ENCODE data around the gene SKI. TPM values are rescaled to one million over a fixed set of nuclear protein-coding genes. Genes with fewer than 3 reads are reported as not detected.
A peak's percentile ranks its signal among the peaks of the same experiment; 100 is the strongest.

Gene SKI
- total and polyA plus RNA-seq, 9 of the 15 experiments (the other 6 are each of a cell fraction or from before 2014, with no cell fraction given), result 0.10 to 60.5 (median 4.6) TPM

- TF ChIP-seq CBFA2T3 (IDR thresholded peaks at IDR 0.05), result 0 out of 2 replicates have a peak, but pooled peaks have one; percentile 31
- peak; percentile 41; the same call in 1 of the 2 replicates for TF ChIP-seq ZNF263 (CRISPR knock-in tag; IDR thresholded peaks at IDR 0.05; ENCODE audit: borderline replicate concordance)
- peak; percentile 79; the same call in 1 of the 2 replicates for TF ChIP-seq ETS1 (conservative IDR thresholded peaks at IDR 0.05; ENCODE audit: control insufficient read depth, low read depth, low read length)
- peak; percentile 29 for TF ChIP-seq E2F8 (IDR thresholded peaks at IDR 0.05; ENCODE audit: low read depth, partially characterized antibody)
- peak; percentile 92; the same call in 1 of the 2 replicates for TF ChIP-seq ZNF282 (CRISPR knock-in tag; IDR thresholded peaks at IDR 0.05)
- peak; percentile 83 for TF ChIP-seq ELF1 (tag; IDR thresholded peaks at IDR 0.05)
- 0 out of 6 replicates have a peak, but pooled peaks of 1 of the 3 experiments have one; percentile 25 for TF ChIP-seq CTCF (IDR thresholded peaks at IDR 0.05 in 2 of 3, conservative IDR thresholded peaks at IDR 0.05 in 1 of 3; ENCODE audit: insufficient read depth in 2 of 3, low read depth in 1 of 3, low read length in 3 of 3)
- no peak for TF ChIP-seq HMG20B (CRISPR knock-in tag; IDR thresholded peaks at IDR 0.05)
- peak; percentile 61 for TF ChIP-seq HNRNPK (IDR thresholded peaks at IDR 0.05; ENCODE audit: low read depth, low read length, poor library complexity, severe bottlenecking)
- 0 out of 2 replicates have a peak, but pooled peaks have one; percentile 31 for TF ChIP-seq IRF1 (CRISPR knock-in tag; IDR thresholded peaks at IDR 0.05; ENCODE audit: borderline replicate concordance)
- no peak for TF ChIP-seq BRF1 (IDR thresholded peaks at IDR 0.05; ENCODE audit: borderline replicate concordance, extremely low read depth, insufficient read length)
- TF ChIP-seq E2F5 (CRISPR knock-in tag; IDR thresholded peaks at IDR 0.05), result peak; percentile 93
- peak; percentile 56; the same call in 1 of the 2 replicates for TF ChIP-seq DMBX1 (CRISPR knock-in tag; IDR thresholded peaks at IDR 0.05; ENCODE audit: borderline replicate concordance)
- TF ChIP-seq NELFE (IDR thresholded peaks at IDR 0.05; ENCODE audit: insufficient read depth, insufficient read length), result no peak
- 0 out of 2 replicates have a peak, but pooled peaks have one; percentile 17 for TF ChIP-seq ZKSCAN1 (IDR thresholded peaks at IDR 0.05; ENCODE audit: low read depth, low read length)
Measured at GRCh38 chr1:2205191-2205952, 22.7 kb upstream of the SKI start (continued).

Data from K562 (cell line).